Measurements from ENCODE around the gene CKS2.
"Not testable (repeated sequence)": the region's sequence is repeated elsewhere in the genome, so short reads cannot be mapped to it uniquely, and the experiment has no call there.

Gene CKS2

GRCh38 chr9:89340332-89340731 is 29.3 kb downstream of the CKS2 start:
- H3K27me3 Mint-ChIP-seq (ENCODE audit: low read depth): no peaks in the 10 kb centered on the region
- H3K36me3 Mint-ChIP-seq (ENCODE audit: low read depth): peaks cover 92% of the 10 kb centered on the region
- no peaks in the 10 kb centered on the region for H3K4me1 Mint-ChIP-seq
- no peak for TF ChIP-seq CTCF (IDR thresholded peaks at IDR 0.05; ENCODE audit: unreplicated experiment in 3 of 3)
- H3K27ac Mint-ChIP-seq: no peak overlapping the region
- no peaks in the 10 kb centered on the region for H3K9me3 Mint-ChIP-seq
- H3K4me3 Mint-ChIP-seq: no peak overlapping the region

- TF ChIP-seq CTCF (IDR thresholded peaks at IDR 0.05; ENCODE audit: unreplicated experiment in 3 of 3): no peak
- H3K27ac Mint-ChIP-seq: no peak overlapping the region
- H3K36me3 Mint-ChIP-seq (ENCODE audit: low read depth): peaks cover 98% of the 10 kb centered on the region
- H3K9me3 Mint-ChIP-seq: no peaks in the 10 kb centered on the region
- H3K4me1 Mint-ChIP-seq: no peaks in the 10 kb centered on the region
- H3K4me3 Mint-ChIP-seq: no peak overlapping the region
- H3K27me3 Mint-ChIP-seq (ENCODE audit: low read depth): no peaks in the 10 kb centered on the region
These were observed 31.2 kb downstream of the CKS2 start for GRCh38 chr9:89342213-89342612.

- Mint-ChIP-seq H3K36me3 (ENCODE audit: low read depth) (peaks cover 95% of the 10 kb centered on the region), H3K9me3 (no peaks in the 10 kb centered on the region), H3K4me1 (no peaks in the 10 kb centered on the region), H3K4me3 (no peak overlapping the region), H3K27ac (no peak overlapping the region), H3K27me3 (ENCODE audit: low read depth) (no peaks in the 10 kb centered on the region)
- TF ChIP-seq CTCF (IDR thresholded peaks at IDR 0.05; ENCODE audit: unreplicated experiment in 3 of 3): no peak
These were observed 32.0 kb downstream of the CKS2 start for GRCh38 chr9:89342948-89343347.

GRCh38 chr9:89343812-89344211 is 32.8 kb downstream of the CKS2 start:
- not testable (repeated sequence) for H3K4me1 Mint-ChIP-seq; H3K27me3 Mint-ChIP-seq (ENCODE audit: low read depth); H3K27ac Mint-ChIP-seq; H3K4me3 Mint-ChIP-seq; H3K9me3 Mint-ChIP-seq
- peaks cover 96% of the 10 kb centered on the region for H3K36me3 Mint-ChIP-seq (ENCODE audit: low read depth)

DNA sequence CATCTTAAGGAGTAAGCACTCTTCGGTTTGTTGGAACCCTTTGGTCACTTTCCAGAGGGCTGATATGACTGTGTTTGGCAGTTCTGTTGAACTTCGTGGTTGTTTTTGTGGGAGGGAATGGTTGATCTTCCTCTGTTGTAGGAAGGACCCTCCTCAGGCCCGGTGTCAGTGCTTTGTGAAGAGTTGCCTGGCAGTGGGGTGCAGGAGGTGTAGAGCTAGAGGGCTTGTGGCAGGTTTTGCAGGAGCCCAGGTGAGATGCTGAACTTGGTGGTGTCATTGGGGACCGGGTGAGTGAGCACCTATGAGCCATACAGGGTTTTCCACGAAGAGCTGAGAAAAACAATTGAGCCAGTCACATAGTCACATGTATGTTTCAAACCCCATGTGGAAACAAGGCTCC is 34.5 kb downstream of the CKS2 start:
- H3K27ac Mint-ChIP-seq: no peak overlapping the region
- H3K4me1 Mint-ChIP-seq: no peaks in the 10 kb centered on the region
- H3K27me3 Mint-ChIP-seq (ENCODE audit: low read depth): no peaks in the 10 kb centered on the region
- no peak overlapping the region for H3K4me3 Mint-ChIP-seq
- H3K9me3 Mint-ChIP-seq: no peaks in the 10 kb centered on the region
- peaks cover 96% of the 10 kb centered on the region for H3K36me3 Mint-ChIP-seq (ENCODE audit: low read depth)
- TF ChIP-seq CTCF (IDR thresholded peaks at IDR 0.05; ENCODE audit: unreplicated experiment in 3 of 3): no peak

GRCh38 chr9:89346696-89347095 is 35.7 kb downstream of the CKS2 start:
- Mint-ChIP-seq H3K4me3 (no peak overlapping the region), H3K9me3 (no peaks in the 10 kb centered on the region), H3K27ac (no peak overlapping the region), H3K4me1 (no peaks in the 10 kb centered on the region), H3K36me3 (ENCODE audit: low read depth) (peaks cover 96% of the 10 kb centered on the region), H3K27me3 (ENCODE audit: low read depth) (no peaks in the 10 kb centered on the region)
- no peak for TF ChIP-seq CTCF (IDR thresholded peaks at IDR 0.05; ENCODE audit: unreplicated experiment in 3 of 3)
